Measurements from ENCODE around the gene VPS33B. TPM values are rescaled to one million over a fixed set of nuclear protein-coding genes. Genes with fewer than 3 reads are reported as not detected.

Gene VPS33B
- polyA plus RNA-seq (2011; rRNA removed) (12.3 and 12.9 TPM in 2 replicates), polyA minus RNA-seq (2011; rRNA and poly(A)+ RNA removed) (11.1 and 12.2 TPM in 2 replicates)

DNA sequence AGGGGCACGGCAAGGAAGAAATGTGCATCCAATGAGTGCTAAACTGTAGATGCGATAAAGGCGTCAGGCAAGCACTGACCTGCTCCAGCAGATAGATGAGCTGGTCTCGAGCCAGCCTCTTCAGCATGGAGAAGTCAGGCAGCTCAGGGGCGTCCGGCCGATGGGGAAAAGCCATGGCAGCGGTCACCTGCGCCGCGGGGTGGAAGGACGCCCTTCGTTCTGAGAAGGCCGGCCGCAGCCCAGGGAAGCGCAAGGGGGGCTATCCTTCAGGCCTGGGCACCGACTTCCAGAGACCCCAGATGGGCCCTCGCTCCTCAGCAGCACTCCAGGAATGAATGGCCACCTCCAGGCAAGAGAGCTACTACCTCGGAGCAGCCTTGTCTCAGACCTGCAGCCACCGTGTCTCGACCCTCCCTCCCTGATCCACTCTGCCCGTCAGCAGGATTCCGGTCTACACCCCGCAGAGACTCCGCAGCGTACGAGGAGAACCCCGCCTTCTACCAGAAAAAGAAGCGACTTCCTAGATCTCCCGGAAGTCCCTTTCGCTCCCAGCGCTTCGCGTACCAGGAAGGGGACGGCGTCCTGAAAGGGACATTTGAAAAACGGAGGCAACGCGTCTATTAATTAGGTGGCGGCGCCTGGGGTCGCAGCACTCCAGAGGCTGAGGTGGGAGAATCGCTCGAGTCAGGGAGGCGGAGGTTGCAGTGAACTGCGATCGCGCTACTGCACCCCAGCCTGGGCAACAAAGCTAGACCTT, at the start of gene VPS33B:
VPS33B (minus strand) TSS at position 520 of the 757 bp plus-strand sequence; CDS start at position 175, 345 bp downstream.
- Histone ChIP-seq H3K9me3 (ENCODE audit: control insufficient read depth, insufficient read depth, low read length) (no peaks in the 10 kb centered on the region; the same call in 1 of the 2 replicates), H3K27me3 (ENCODE audit: control insufficient read depth, insufficient read depth, low read length) (no peaks in the 10 kb centered on the region), H3K4me3 (ENCODE audit: low read depth, low read length) (peak within 1 kb of the TSS; percentile 99), H3K27ac (ENCODE audit: low read depth, low read length) (peak within 1 kb of the TSS; percentile 21)
- ChIA-PET CTCF (interaction anchor here (0.9 to 1.4 kb wide), 3 partner anchors 28 to 250 kb away, joined by 4 to 5 read pairs (median 5); no protein-coding TSS in a partner anchor), POLR2A (no interaction called here)
- TF ChIP-seq, protein P1, sequence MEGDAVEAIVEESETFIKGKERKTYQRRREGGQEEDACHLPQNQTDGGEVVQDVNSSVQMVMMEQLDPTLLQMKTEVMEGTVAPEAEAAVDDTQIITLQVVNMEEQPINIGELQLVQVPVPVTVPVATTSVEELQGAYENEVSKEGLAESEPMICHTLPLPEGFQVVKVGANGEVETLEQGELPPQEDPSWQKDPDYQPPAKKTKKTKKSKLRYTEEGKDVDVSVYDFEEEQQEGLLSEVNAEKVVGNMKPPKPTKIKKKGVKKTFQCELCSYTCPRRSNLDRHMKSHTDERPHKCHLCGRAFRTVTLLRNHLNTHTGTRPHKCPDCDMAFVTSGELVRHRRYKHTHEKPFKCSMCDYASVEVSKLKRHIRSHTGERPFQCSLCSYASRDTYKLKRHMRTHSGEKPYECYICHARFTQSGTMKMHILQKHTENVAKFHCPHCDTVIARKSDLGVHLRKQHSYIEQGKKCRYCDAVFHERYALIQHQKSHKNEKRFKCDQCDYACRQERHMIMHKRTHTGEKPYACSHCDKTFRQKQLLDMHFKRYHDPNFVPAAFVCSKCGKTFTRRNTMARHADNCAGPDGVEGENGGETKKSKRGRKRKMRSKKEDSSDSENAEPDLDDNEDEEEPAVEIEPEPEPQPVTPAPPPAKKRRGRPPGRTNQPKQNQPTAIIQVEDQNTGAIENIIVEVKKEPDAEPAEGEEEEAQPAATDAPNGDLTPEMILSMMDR (IDR thresholded peaks at IDR 0.05; ENCODE audit: low read depth, low read length), result no peak
- DNase-seq (ENCODE audit: low read depth, low spot score), result peak; percentile 36

DNA sequence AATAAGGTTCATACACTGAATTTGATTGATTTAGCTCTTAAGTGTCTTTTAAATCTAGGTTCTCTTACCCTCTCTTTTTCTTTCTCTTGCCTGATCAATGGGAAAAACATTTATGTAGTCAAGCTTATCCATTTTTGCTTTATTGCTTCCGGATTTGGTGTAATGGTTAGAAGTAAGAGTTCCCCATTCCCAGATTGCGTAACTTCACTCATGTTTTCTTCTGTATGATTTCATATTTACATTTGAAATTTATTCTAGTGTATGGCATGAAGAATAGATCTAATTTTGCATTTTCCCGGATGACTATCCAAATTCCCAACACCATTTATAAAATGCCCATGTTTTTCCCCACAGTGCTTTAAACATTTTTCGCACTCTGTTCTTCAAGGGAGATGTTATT, 49.8 kb upstream of the VPS33B start:
- CTCF ChIA-PET, result interaction anchor here (0.5 to 0.9 kb wide), 2 partner anchors 200 to 231 kb away, joined by 3 to 4 read pairs; no protein-coding TSS in a partner anchor
- no peak for DNase-seq (ENCODE audit: low read depth, low spot score)
- Histone ChIP-seq H3K27ac (ENCODE audit: low read depth, low read length) (no peak overlapping the region), H3K27me3 (ENCODE audit: control insufficient read depth, insufficient read depth, low read length) (no peaks in the 10 kb centered on the region), H3K4me3 (ENCODE audit: low read depth, low read length) (no peak overlapping the region), H3K9me3 (ENCODE audit: control insufficient read depth, insufficient read depth, low read length) (no peaks in the 10 kb centered on the region)
- POLR2A ChIA-PET, result no interaction called here
- TF ChIP-seq, protein P1 (IDR thresholded peaks at IDR 0.05; ENCODE audit: low read depth, low read length), result no peak

DNA sequence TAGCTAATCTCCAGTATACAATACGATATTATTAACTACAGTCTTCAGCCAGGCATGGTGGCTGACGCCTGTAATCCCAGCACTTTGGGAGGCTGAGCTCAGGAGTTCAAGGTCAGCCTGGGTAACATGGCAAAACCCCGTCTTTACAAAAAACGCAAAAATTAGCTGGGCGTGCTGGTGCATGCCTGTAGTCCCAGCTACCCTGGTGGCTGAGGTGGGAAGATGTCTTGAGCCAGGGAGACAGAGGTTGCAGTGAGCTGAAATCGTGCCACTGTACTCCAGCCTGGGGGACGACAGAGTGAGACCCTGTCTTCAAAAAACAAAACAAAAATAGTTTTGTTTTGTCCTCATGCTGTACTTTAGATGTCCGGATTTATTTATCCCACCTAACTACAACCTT, 48.5 kb upstream of the VPS33B start:
- Histone ChIP-seq H3K27me3 (ENCODE audit: control insufficient read depth, insufficient read depth, low read length) (no peaks in the 10 kb centered on the region), H3K27ac (ENCODE audit: low read depth, low read length) (no peak overlapping the region), H3K4me3 (ENCODE audit: low read depth, low read length) (no peak overlapping the region), H3K9me3 (ENCODE audit: control insufficient read depth, insufficient read depth, low read length) (no peaks in the 10 kb centered on the region)
- DNase-seq (ENCODE audit: low read depth, low spot score), result no peak
- ChIA-PET POLR2A (no interaction called here), CTCF (no interaction called here)
- TF ChIP-seq, protein P1 (IDR thresholded peaks at IDR 0.05; ENCODE audit: low read depth, low read length), result no peak

DNA sequence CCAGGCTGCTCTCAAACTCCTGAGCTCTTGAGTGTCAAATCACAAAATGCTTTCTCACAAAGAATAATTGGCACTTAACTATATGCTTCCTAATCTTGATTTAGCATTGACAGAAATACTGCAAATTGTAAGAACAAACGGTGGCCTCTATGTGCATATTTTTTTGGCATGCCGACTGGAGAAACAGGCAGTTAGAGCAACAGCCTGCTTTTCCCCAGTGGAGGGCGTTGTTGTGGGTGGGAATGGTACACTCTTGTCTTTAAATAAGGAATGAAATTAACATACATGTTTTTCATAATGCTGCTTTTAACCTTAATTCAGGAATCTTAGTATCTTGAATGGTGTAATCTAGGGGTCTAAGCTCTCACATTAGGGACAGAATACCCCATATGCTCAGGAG, 46.6 kb upstream of the VPS33B start:
- POLR2A ChIA-PET, result no interaction called here
- H3K27me3 ChIP-seq (ENCODE audit: control insufficient read depth, insufficient read depth, low read length), result no peaks in the 10 kb centered on the region
- no peak overlapping the region for H3K4me3 ChIP-seq (ENCODE audit: low read depth, low read length)
- H3K27ac ChIP-seq (ENCODE audit: low read depth, low read length), result no peak overlapping the region
- no peak for DNase-seq (ENCODE audit: low read depth, low spot score)
- TF ChIP-seq, protein P1 (IDR thresholded peaks at IDR 0.05; ENCODE audit: low read depth, low read length), result 0 out of 2 replicates have a peak, but pooled peaks have one; percentile 9
- H3K9me3 ChIP-seq (ENCODE audit: control insufficient read depth, insufficient read depth, low read length), result no peaks in the 10 kb centered on the region; the same call in 1 of the 2 replicates
- CTCF ChIA-PET, result no interaction called here

DNA sequence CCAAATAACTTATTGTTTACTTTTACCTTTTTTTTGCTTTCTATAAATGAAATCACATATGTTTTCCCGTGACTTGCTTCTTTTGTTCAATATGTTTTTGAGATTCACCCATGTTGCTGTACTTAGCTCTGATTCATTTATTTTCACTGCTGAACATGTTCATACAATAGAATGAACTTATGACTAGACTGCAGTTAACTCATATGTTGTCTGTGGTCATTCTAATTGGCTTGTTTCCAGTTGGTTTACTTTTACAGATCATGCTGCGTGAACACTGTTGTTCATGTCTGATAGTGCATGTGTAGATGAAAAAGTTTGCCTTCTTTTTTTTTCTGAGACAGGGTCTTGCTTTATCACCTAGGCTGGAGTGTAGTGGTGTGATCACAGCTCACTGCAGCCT, 46.0 kb upstream of the VPS33B start:
- CTCF ChIA-PET, result interaction anchor here (1.9 kb wide), 1 partner anchor 203 kb away, joined by 5 read pairs; no protein-coding TSS in a partner anchor
- Histone ChIP-seq H3K27ac (ENCODE audit: low read depth, low read length) (no peak overlapping the region), H3K9me3 (ENCODE audit: control insufficient read depth, insufficient read depth, low read length) (no peaks in the 10 kb centered on the region; the same call in 1 of the 2 replicates), H3K4me3 (ENCODE audit: low read depth, low read length) (no peak overlapping the region), H3K27me3 (ENCODE audit: control insufficient read depth, insufficient read depth, low read length) (no peaks in the 10 kb centered on the region)
- DNase-seq (ENCODE audit: low read depth, low spot score), result no peak
- TF ChIP-seq, protein P1 (IDR thresholded peaks at IDR 0.05; ENCODE audit: low read depth, low read length), result no peak
- POLR2A ChIA-PET, result no interaction called here
